DMS53 treated with DMSO at 0.1 percent for 48 hours (cell line): ENCODE measurements around the gene ANXA11.

Source experiments
- DNase-seq: peaks from one replicate; lab custom pipeline; 2025; ENCODE audit not compliant: unreplicated experiment; lab: John Stamatoyannopoulos, UW

ANXA11 gene

GRCh38 chr10:80188713-80189112, 16.6 kb downstream of the ANXA11 start:
- no peak for DNase-seq

- DNase-seq: peak; percentile 69
Measured at GRCh38 chr10:80187465-80188409, 17.6 kb downstream of the ANXA11 start.

GRCh38 chr10:80187060-80187459, 18.3 kb downstream of the ANXA11 start:
- DNase-seq: no peak

- no peak for DNase-seq
Measured at GRCh38 chr10:80186364-80187012, 18.8 kb downstream of the ANXA11 start.

- no peak for DNase-seq
Measured at GRCh38 chr10:80185578-80186299, 19.6 kb downstream of the ANXA11 start.

- no peak for DNase-seq
Measured at GRCh38 chr10:80184291-80184690, 21.0 kb downstream of the ANXA11 start.

- no peak for DNase-seq
Measured at GRCh38 chr10:80183436-80183835, 21.9 kb downstream of the ANXA11 start.

GRCh38 chr10:80182986-80183385, 22.4 kb downstream of the ANXA11 start:
- no peak for DNase-seq

GRCh38 chr10:80177781-80178636, 27.3 kb downstream of the ANXA11 start:
- DNase-seq: no peak

GRCh38 chr10:80176526-80176925, 28.8 kb downstream of the ANXA11 start:
- DNase-seq: no peak

- DNase-seq: no peak
Measured at GRCh38 chr10:80174641-80175395, 30.5 kb downstream of the ANXA11 start.

GRCh38 chr10:80173466-80173865, 31.9 kb downstream of the ANXA11 start:
- peak; percentile 56 for DNase-seq

- DNase-seq: no peak
Measured at GRCh38 chr10:80172896-80173295, 32.4 kb downstream of the ANXA11 start.

- DNase-seq: no peak
Measured at GRCh38 chr10:80171248-80171660, 34.1 kb downstream of the ANXA11 start.

- no peak for DNase-seq
Measured at GRCh38 chr10:80170641-80171040, 34.7 kb downstream of the ANXA11 start.

- DNase-seq: no peak
Measured at GRCh38 chr10:80170026-80170425, 35.3 kb downstream of the ANXA11 start.

GRCh38 chr10:80168679-80169380, 36.5 kb downstream of the ANXA11 start:
- DNase-seq: no peak

- DNase-seq: no peak
Measured at GRCh38 chr10:80168162-80168511, 37.2 kb downstream of the ANXA11 start.

GRCh38 chr10:80167471-80168161, 37.7 kb downstream of the ANXA11 start:
- DNase-seq: no peak
